ENCODE data around the gene TM4SF18.
"Not testable (repeated sequence)": the region's sequence is repeated elsewhere in the genome, so short reads cannot be mapped to it uniquely, and the experiment has no call there.

TM4SF18 gene

GRCh38 chr3:149333176-149333859 lies at the start of gene TM4SF18:
TM4SF18 (minus strand) TSS chr3:149333636; CDS start chr3:149333382, 254 bp downstream.
- no peak for DNase-seq (ENCODE audit: low read depth in 2 of 2)

DNA sequence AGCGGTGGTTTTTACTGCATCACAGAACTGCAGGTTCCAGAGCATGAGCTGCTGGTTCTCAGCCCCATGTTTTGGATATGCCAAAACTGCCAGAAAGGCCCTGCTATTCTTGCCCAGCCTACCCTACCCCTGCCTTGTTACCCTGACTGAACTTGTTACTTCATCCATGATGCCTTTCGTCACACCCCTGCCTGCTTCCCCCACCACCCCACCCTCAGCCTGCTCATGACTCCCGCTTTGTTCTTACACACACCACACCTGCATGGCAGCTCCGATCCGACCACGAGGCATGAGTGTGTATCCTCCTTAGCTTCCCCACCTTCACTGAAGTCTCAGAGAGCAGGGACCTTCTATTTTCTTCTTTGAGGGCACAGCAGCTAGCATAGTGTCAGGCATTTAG lies 49.1 kb upstream of the TM4SF18 start:
- no peak for DNase-seq (ENCODE audit: low read depth in 2 of 2)

GRCh38 chr3:149382101-149382467 lies 48.6 kb upstream of the TM4SF18 start:
- DNase-seq (ENCODE audit: low read depth in 2 of 2), result no peak

DNA sequence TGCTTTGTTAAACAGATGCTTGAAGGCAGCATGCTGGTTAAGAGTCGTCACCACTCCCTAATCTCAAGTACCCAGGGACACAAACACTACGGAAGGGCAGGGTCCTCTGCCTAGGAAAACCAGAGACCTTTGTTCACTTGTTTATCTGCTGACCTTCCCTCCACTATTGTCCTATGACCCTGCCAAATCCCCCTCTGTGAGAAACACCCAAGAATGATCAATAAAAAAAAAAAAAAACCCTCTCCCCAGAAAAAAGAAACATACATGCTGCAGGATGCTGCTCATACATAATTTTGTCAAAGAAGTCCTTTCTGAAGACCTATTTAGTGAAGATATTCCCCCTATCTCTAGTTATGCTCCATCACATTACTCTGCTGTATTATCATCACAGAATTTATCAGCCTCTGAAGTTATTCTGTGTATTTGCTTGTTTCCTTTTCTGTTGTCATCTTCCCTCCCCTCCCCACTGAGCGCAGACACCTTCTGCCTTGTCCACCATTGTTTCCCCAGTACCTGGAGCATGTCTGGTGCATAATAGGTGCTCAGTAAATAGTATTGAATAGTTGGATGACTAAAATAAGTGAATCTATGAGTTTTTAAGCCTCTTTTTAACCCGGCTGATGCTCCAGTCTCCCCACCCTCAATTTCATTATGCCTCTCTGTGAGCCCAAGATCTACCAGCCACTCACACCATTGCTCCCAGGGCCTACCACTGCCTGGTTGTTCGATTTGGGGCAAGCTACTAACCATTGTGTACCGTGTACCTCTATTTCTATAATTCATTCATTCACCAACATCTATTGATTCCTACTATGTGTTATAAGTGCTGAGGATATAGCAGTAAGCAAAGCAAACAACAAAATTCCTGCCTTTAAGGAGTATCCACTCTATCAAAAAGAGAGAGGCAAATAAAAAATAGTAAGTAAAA lies 48.0 kb upstream of the TM4SF18 start:
- DNase-seq (ENCODE audit: low read depth in 2 of 2), result no peak

- not testable (repeated sequence) for DNase-seq (ENCODE audit: low read depth in 2 of 2)
Observed at GRCh38 chr3:149380220-149380619, 46.8 kb upstream of the TM4SF18 start.

GRCh38 chr3:149378478-149379309 lies 45.3 kb upstream of the TM4SF18 start:
- no peak for DNase-seq (ENCODE audit: low read depth in 2 of 2)

- DNase-seq (ENCODE audit: low read depth in 2 of 2), result no peak
Observed at GRCh38 chr3:149377408-149378364, 44.2 kb upstream of the TM4SF18 start, which contains the start of gene TM4SF1. TM4SF1 (minus strand) TSS chr3:149377649; CDS start chr3:149377547, 102 bp downstream.

GRCh38 chr3:149376718-149377407 lies 43.4 kb upstream of the TM4SF18 start:
- DNase-seq (ENCODE audit: low read depth in 2 of 2), result no peak

GRCh38 chr3:149375501-149376196 lies 42.2 kb upstream of the TM4SF18 start:
- DNase-seq (ENCODE audit: low read depth in 2 of 2), result no peak

GRCh38 chr3:149374793-149375500 lies 41.5 kb upstream of the TM4SF18 start:
- no peak for DNase-seq (ENCODE audit: low read depth in 2 of 2)

DNA sequence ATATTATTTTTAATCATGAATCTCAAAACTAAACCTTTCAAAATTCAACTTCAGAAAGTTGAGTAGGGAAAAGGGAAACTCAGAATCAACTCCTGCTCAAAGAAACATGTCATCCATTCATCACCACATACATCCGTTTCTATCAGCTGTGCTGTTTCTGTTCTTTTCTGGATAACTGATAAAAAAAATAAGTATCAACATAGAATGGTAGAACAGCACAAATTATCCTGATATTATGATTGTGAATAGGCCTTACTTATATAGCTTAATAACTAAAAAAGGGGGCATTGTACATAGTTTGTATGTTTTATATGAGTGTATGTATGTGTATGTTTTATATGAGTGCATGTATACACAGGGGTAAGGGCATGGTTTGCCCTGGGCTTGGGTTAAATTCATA lies 41.0 kb upstream of the TM4SF18 start:
- DNase-seq (ENCODE audit: low read depth in 2 of 2), result no peak

DNA sequence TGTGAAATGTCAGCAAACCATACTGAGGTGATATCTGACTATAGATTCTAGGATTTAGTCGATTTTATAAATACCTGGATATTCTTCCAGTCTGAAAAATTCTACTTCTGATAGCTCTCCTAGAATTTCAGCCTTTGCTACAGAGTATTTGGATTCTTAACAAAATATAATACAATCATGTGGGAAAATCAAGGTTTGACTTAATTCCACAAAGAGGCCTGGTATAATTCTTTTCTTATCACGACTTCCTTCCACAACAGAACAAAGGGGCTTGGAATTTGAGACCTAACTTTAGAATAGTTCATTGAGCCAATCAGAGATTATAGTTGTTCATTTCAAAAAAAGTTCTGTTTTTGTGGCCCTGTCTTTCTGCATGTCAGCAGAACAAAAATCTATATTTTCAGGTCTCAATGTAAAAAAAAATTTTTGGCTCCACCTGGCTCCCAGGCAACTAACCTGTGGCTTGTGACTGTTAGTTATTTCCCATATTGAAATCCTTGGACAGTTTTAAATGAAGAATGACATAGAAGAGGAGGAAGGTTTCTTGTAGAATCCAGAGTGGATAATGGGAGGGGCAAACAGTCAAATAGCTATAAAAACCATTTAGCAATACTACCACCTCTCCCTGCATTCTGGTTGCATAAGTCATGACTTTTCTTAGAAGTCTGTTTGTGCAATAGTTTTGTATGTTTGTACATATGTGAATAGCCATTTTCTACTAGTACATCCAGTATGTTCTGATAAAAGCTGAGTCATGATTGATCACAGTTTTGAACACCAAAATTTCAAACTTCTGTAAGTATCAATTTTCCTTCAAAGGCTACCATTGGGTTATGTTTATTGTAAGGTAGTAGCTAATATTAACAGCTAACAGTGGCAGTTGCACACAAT lies 40.0 kb upstream of the TM4SF18 start:
- no peak for DNase-seq (ENCODE audit: low read depth in 2 of 2)

DNA sequence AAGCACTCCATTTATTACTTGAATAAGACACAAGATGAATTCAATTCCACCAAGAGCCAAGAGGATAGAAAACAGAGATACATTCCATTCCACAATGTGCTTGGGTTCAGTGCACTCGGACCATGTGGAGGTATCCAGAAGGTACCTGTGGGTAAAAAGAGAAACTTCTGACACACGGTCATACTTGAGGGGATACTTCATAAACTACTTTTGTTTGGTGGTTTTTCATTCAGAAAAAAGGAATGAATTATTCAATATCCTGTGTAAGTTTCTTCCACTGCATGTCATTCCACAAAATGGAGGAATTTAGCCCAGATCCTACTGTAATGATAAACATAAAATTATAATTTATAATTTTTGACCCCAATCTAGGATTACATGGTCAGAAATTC lies 38.3 kb upstream of the TM4SF18 start:
- DNase-seq (ENCODE audit: low read depth in 2 of 2), result no peak

DNA sequence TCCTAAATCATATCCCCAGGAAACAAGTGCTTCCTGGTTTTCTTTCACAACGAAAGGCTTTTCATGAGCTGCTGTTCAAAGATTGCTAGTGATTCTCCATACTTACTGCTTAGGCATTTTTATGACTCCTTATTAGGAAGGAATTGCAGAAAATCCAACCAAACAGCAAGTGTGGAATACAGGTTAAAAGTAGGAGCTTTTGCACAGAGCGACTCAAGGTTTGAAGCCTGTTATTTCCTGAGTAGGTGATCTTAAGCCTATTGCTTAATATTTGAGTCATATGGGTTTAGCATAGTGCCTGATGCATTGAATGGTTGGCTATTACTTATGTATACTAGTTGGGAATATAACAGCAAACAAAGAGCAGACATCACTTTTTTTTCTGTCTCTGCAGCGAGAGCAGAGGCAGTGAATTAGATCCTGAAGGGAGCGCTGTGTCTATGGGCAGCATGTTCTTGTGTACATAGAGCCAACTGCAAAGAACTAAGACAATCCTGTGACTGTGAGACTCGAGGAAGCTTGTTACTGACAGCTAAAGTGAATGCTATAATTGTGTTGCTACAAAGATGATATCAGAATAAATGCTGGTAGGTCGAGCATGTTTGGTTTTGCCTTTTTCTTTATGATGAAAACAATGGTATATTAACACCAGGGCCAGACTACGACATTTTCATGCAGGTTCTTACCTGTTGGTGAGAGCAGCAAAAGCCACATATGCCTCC lies 37.7 kb upstream of the TM4SF18 start:
- no peak for DNase-seq (ENCODE audit: low read depth in 2 of 2)

- DNase-seq (ENCODE audit: low read depth in 2 of 2), result no peak
Observed at GRCh38 chr3:149369991-149370866, 36.8 kb upstream of the TM4SF18 start.

Measured in stimulated activated CD4-positive, alpha-beta T cell treated with anti-CD3 and anti-CD28 coated beads, Interleukin-4, amount 100 ng/mL, for 48 hours (primary cell).